T-helper 2 cell treated with Interferon-gamma antibody and Interleukin-4, amounts not matched to agents 100 ng/mL and 5 ng/mL, for 36 hours (primary cell): Measurements from ENCODE around the gene SLC17A1. TPM values are rescaled to one million over a fixed set of nuclear protein-coding genes. Genes with fewer than 3 reads are reported as not detected.
"Not testable (repeated sequence)": the region's sequence is repeated elsewhere in the genome, so short reads cannot be mapped to it uniquely, and the experiment has no call there.

Source experiments
- intact Hi-C: fragments of 100-400 bp; cut with micrococcal nuclease; formaldehyde crosslinking; loops from one replicate; pipeline ENCODE4 v1.15.1; 2023
- total RNA-seq: library from RNA; stranded (reverse); gene quantifications from 2 replicates; pipeline ENCODE4 v1.2.3, GENCODE V29; 2022

SLC17A1 gene
- total RNA-seq, 1 donor from 2014 or later: not detected

GRCh38 chr6:25757936-25758642, 73.8 kb downstream of the SLC17A1 start:
- intact Hi-C loops: no loop called here

GRCh38 chr6:25756382-25757363, 75.2 kb downstream of the SLC17A1 start:
- intact Hi-C loops: no loop called here

- intact Hi-C loops: no loop called here
Measured at GRCh38 chr6:25755483-25755882, 76.4 kb downstream of the SLC17A1 start.

GRCh38 chr6:25754535-25754934, 77.3 kb downstream of the SLC17A1 start, which contains the start of gene SLC17A4:
SLC17A4 (plus strand) TSS chr6:25754742; CDS start chr6:25761963, 7,221 bp downstream.
- intact Hi-C loops: no loop called here

GRCh38 chr6:25753079-25753478, 78.8 kb downstream of the SLC17A1 start:
- intact Hi-C loops: no loop called here

GRCh38 chr6:25750906-25751305, 80.9 kb downstream of the SLC17A1 start:
- intact Hi-C loops: no loop called here

GRCh38 chr6:25749837-25750236, 82.0 kb downstream of the SLC17A1 start:
- intact Hi-C loops: no loop called here

- intact Hi-C loops: not testable (repeated sequence)
Measured at GRCh38 chr6:25748601-25749517, 83.0 kb downstream of the SLC17A1 start.

GRCh38 chr6:25748049-25748448, 83.8 kb downstream of the SLC17A1 start:
- intact Hi-C loops: no loop called here

- intact Hi-C loops: no loop called here
Measured at GRCh38 chr6:25747477-25747876, 84.4 kb downstream of the SLC17A1 start.

- intact Hi-C loops: no loop called here
Measured at GRCh38 chr6:25746968-25747367, 84.9 kb downstream of the SLC17A1 start.

- intact Hi-C loops: no loop called here
Measured at GRCh38 chr6:25745836-25746235, 86.0 kb downstream of the SLC17A1 start.

GRCh38 chr6:25743868-25744267, 88.0 kb downstream of the SLC17A1 start:
- intact Hi-C loops: no loop called here

GRCh38 chr6:25735261-25735660, 96.6 kb downstream of the SLC17A1 start:
- intact Hi-C loops: no loop called here

Other genes starting within 250 kb of the SLC17A1 start
- gene SCGN, start 179.8 kb downstream of the SLC17A1 start, total RNA-seq: not detected in 2 replicates
- not detected in 2 replicates for gene SLC17A4, start 77.3 kb downstream of the SLC17A1 start, total RNA-seq
- 0.55 and 1.2 TPM in 2 replicates for gene SLC17A3, start 42.2 kb upstream of the SLC17A1 start, total RNA-seq
- gene SLC17A2, start 98.6 kb upstream of the SLC17A1 start, total RNA-seq: not detected in 2 replicates
- gene TRIM38, start 130.8 kb upstream of the SLC17A1 start, total RNA-seq: 24.9 and 25.2 TPM in 2 replicates